ENCODE results near the gene PROSER2. TPM values are rescaled to one million over a fixed set of nuclear protein-coding genes. Genes with fewer than 3 reads are reported as not detected.

Gene PROSER2
- total and polyA plus RNA-seq, 4 donors, result 6.5 to 24.9 (median 9.9) TPM

DNA sequence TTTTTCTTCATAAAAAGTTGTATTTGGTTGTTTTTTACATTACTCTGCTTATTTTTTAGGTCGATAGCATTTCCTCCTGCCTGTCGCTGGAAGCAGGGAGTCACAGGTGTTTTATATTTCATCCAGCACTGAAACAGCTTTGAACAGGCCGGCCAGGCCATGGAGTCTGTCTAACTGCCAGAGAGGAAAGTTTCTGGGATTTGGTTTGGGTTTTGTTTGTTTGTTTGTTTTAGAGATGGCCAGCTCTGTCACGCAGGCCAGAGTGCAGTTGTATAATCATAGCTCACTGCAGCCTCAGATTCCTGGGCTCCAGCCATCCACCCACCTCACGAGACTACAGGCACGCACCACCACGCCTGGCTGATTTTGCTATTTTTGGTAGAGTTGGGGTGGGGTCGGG, 23.4 kb downstream of the PROSER2 start:
- H3K9me3 ChIP-seq (ENCODE audit: control insufficient read depth in 4 of 4, low read length in 3 of 4), result no peaks in the 10 kb centered on the region
- peaks cover 5 to 20% (median 14%) of the 10 kb centered on the region in 4 donors for H3K4me1 ChIP-seq (ENCODE audit: control insufficient read depth in 4 of 4, insufficient read depth in 4 of 4, low read length in 3 of 4)
- peaks cover 0 to 17% (median 9%) of the 10 kb centered on the region in 4 donors for H3K36me3 ChIP-seq (ENCODE audit: control insufficient read depth in 4 of 4, insufficient read depth in 3 of 4, low read depth in 1 of 4, low read length in 3 of 4)
- WGBS, result 31% methylated on average over 8 of the region's 8 CpGs
- H3K9ac ChIP-seq (ENCODE audit: low read depth in 1 of 2, low read length in 2 of 2), result peak overlapping the region in 1 of 2 donors; percentile 49
- H3K27me3 ChIP-seq (ENCODE audit: control insufficient read depth in 4 of 4, insufficient read depth in 4 of 4, low read length in 3 of 4), result no peaks in the 10 kb centered on the region
- peak overlapping the region; percentile 69 to 72 for H3K27ac ChIP-seq (ENCODE audit: low read depth in 1 of 2, low read length in 2 of 2)
- DNase-seq (ENCODE audit: low spot score), result no peak
- no peak overlapping the region for H3K4me3 ChIP-seq (ENCODE audit: low read depth in 1 of 3, low read length in 3 of 3)
- TF ChIP-seq TAF1 (conservative IDR thresholded peaks at IDR 0.05) (no peak), YY1 (IDR thresholded peaks at IDR 0.05) (peak; percentile 95), NR2F2 (IDR thresholded peaks at IDR 0.05) (peak; percentile 20), FOXA2 (IDR thresholded peaks at IDR 0.05) (peak; percentile 54), RXRA (IDR thresholded peaks at IDR 0.05) (peak; percentile 66 to 85), GABPA (IDR thresholded peaks at IDR 0.05 in 1 of 2, conservative IDR thresholded peaks at IDR 0.05 in 1 of 2) (peak in 1 of 2 donors; percentile 31), FOXA1 (IDR thresholded peaks at IDR 0.05) (no peak), SP1 (IDR thresholded peaks at IDR 0.05) (peak; percentile 84), RAD21 (IDR thresholded peaks at IDR 0.05) (peak; percentile 45 to 53), HNF4G (IDR thresholded peaks at IDR 0.05) (peak; percentile 51), HNF4A (conservative IDR thresholded peaks at IDR 0.05) (peak; percentile 74 to 80), JUND (IDR thresholded peaks at IDR 0.05) (no peak), EGR1 (IDR thresholded peaks at IDR 0.05; ENCODE audit: low read depth in 2 of 2) (peak in 1 of 2 donors; percentile 59)
- TF ChIP-seq, protein P1, sequence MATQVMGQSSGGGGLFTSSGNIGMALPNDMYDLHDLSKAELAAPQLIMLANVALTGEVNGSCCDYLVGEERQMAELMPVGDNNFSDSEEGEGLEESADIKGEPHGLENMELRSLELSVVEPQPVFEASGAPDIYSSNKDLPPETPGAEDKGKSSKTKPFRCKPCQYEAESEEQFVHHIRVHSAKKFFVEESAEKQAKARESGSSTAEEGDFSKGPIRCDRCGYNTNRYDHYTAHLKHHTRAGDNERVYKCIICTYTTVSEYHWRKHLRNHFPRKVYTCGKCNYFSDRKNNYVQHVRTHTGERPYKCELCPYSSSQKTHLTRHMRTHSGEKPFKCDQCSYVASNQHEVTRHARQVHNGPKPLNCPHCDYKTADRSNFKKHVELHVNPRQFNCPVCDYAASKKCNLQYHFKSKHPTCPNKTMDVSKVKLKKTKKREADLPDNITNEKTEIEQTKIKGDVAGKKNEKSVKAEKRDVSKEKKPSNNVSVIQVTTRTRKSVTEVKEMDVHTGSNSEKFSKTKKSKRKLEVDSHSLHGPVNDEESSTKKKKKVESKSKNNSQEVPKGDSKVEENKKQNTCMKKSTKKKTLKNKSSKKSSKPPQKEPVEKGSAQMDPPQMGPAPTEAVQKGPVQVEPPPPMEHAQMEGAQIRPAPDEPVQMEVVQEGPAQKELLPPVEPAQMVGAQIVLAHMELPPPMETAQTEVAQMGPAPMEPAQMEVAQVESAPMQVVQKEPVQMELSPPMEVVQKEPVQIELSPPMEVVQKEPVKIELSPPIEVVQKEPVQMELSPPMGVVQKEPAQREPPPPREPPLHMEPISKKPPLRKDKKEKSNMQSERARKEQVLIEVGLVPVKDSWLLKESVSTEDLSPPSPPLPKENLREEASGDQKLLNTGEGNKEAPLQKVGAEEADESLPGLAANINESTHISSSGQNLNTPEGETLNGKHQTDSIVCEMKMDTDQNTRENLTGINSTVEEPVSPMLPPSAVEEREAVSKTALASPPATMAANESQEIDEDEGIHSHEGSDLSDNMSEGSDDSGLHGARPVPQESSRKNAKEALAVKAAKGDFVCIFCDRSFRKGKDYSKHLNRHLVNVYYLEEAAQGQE (IDR thresholded peaks at IDR 0.05), result peak; percentile 79
- TF ChIP-seq, protein P2, sequence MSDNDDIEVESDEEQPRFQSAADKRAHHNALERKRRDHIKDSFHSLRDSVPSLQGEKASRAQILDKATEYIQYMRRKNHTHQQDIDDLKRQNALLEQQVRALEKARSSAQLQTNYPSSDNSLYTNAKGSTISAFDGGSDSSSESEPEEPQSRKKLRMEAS (IDR thresholded peaks at IDR 0.05), result peak; percentile 59
- TF ChIP-seq, protein P3, sequence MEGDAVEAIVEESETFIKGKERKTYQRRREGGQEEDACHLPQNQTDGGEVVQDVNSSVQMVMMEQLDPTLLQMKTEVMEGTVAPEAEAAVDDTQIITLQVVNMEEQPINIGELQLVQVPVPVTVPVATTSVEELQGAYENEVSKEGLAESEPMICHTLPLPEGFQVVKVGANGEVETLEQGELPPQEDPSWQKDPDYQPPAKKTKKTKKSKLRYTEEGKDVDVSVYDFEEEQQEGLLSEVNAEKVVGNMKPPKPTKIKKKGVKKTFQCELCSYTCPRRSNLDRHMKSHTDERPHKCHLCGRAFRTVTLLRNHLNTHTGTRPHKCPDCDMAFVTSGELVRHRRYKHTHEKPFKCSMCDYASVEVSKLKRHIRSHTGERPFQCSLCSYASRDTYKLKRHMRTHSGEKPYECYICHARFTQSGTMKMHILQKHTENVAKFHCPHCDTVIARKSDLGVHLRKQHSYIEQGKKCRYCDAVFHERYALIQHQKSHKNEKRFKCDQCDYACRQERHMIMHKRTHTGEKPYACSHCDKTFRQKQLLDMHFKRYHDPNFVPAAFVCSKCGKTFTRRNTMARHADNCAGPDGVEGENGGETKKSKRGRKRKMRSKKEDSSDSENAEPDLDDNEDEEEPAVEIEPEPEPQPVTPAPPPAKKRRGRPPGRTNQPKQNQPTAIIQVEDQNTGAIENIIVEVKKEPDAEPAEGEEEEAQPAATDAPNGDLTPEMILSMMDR (IDR thresholded peaks at IDR 0.05; ENCODE audit: low read depth, low read length, missing input control), result no peak
- TF ChIP-seq, protein P4, sequence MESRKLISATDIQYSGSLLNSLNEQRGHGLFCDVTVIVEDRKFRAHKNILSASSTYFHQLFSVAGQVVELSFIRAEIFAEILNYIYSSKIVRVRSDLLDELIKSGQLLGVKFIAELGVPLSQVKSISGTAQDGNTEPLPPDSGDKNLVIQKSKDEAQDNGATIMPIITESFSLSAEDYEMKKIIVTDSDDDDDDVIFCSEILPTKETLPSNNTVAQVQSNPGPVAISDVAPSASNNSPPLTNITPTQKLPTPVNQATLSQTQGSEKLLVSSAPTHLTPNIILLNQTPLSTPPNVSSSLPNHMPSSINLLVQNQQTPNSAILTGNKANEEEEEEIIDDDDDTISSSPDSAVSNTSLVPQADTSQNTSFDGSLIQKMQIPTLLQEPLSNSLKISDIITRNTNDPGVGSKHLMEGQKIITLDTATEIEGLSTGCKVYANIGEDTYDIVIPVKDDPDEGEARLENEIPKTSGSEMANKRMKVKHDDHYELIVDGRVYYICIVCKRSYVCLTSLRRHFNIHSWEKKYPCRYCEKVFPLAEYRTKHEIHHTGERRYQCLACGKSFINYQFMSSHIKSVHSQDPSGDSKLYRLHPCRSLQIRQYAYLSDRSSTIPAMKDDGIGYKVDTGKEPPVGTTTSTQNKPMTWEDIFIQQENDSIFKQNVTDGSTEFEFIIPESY (IDR thresholded peaks at IDR 0.05), result peak; percentile 60
- TF ChIP-seq, protein P5, sequence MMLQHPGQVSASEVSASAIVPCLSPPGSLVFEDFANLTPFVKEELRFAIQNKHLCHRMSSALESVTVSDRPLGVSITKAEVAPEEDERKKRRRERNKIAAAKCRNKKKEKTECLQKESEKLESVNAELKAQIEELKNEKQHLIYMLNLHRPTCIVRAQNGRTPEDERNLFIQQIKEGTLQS (IDR thresholded peaks at IDR 0.05), result peak; percentile 55

All from liver (tissue), 9 donors.